ENCODE data around the gene PTPRG. TPM values are rescaled to one million over a fixed set of nuclear protein-coding genes. Genes with fewer than 3 reads are reported as not detected.

PTPRG gene
- total and polyA plus RNA-seq, 2 donors (not counting 3 experiments of a cell fraction or from before 2014, with no cell fraction given), result 8.9 to 39.1 TPM

- POLR2A ChIA-PET, result no interaction called here
- no peak for TF ChIP-seq POLR2A (IDR thresholded peaks at IDR 0.05; ENCODE audit: low read depth, low read length)
- FAIRE-seq, result no peak
Observed at GRCh38 chr3:62193586-62194345, 632.4 kb downstream of the PTPRG start.

GRCh38 chr3:62197350-62198012 lies 636.1 kb downstream of the PTPRG start:
- ChIA-PET POLR2A (no interaction called here), CTCF (interaction anchor here (3.5 kb wide), 1 partner anchor 9 kb away, joined by 26 read pairs; no protein-coding TSS in a partner anchor)
- Histone ChIP-seq H3K27me3 (ENCODE audit: control insufficient read depth in 2 of 2, insufficient read depth in 2 of 2, low read length in 2 of 2) (no peaks in the 10 kb centered on the region), H3K4me3 (replicated peaks in 1 of 3; ENCODE audit: insufficient read depth in 1 of 3, low read depth in 1 of 3, low read length in 3 of 3) (no peak overlapping the region), H3K9me3 (replicated peaks; ENCODE audit: control insufficient read depth, insufficient read depth, low read length) (no peaks in the 10 kb centered on the region), H2AFZ (ENCODE audit: low read depth, low read length) (no peak overlapping the region), H3K9me1 (replicated peaks; ENCODE audit: control insufficient read depth, extremely low read depth, insufficient read depth, low read length) (no peaks in the 10 kb centered on the region), H3K9ac (replicated peaks; ENCODE audit: extremely low read depth, insufficient read depth, low read length) (no peak overlapping the region), H3K36me3 (ENCODE audit: control insufficient read depth in 2 of 2, extremely low read depth in 1 of 2, insufficient read depth in 2 of 2, low read length in 2 of 2) (no peaks in the 10 kb centered on the region), H4K20me1 (replicated peaks; ENCODE audit: control insufficient read depth, extremely low read depth, insufficient read depth, low read length) (no peaks in the 10 kb centered on the region), H3K79me2 (ENCODE audit: control insufficient read depth, insufficient read depth, low read length) (no peaks in the 10 kb centered on the region), H3K27ac (ENCODE audit: insufficient read depth, low read depth, low read length) (no peak overlapping the region), H3K4me2 (ENCODE audit: insufficient read depth, low read length) (no peak overlapping the region), H3K4me1 (ENCODE audit: control insufficient read depth, extremely low read depth, insufficient read depth, low read length) (no peaks in the 10 kb centered on the region)
- DNase-seq (ENCODE audit: low read depth, low spot score) (no peak), FAIRE-seq (no peak)
- intact Hi-C loops (cut with micrococcal nuclease) (no loop called here), dilution Hi-C loops (cut with MboI; ENCODE audit: extremely low pct_ligation_motif_present, low sequenced_read_pairs) (no loop called here)
- TF ChIP-seq EZH2 (IDR thresholded peaks at IDR 0.05; ENCODE audit: borderline replicate concordance, low read depth, low read length, severe bottlenecking), result no peak
- no peak for TF ChIP-seq GATA2 (IDR thresholded peaks at IDR 0.05; ENCODE audit: insufficient read depth, insufficient read length, low read depth, low read length)
- no peak for TF ChIP-seq POLR2A (IDR thresholded peaks at IDR 0.05; ENCODE audit: low read depth, low read length)
- TF ChIP-seq POLR2AphosphoS5 (IDR thresholded peaks at IDR 0.05; ENCODE audit: insufficient read depth, low read depth, low read length), result no peak
- TF ChIP-seq JUN (IDR thresholded peaks at IDR 0.05; ENCODE audit: borderline replicate concordance, insufficient read depth, insufficient read length, low read depth), result no peak
- no peak for TF ChIP-seq MYC (IDR thresholded peaks at IDR 0.05; ENCODE audit: low read depth, low read length)
- TF ChIP-seq MAX (IDR thresholded peaks at IDR 0.05; ENCODE audit: insufficient read depth, insufficient read length), result no peak
- TF ChIP-seq FOS (IDR thresholded peaks at IDR 0.05; ENCODE audit: borderline replicate concordance, insufficient read depth, low read length), result no peak
- TF ChIP-seq CTCF (IDR thresholded peaks at IDR 0.05; ENCODE audit: extremely low read depth in 1 of 2, insufficient read depth in 1 of 2, low read depth in 1 of 2, low read length in 2 of 2), result no peak
- no TSS peak for BruUV-seq (replicated peaks)

More at GRCh38 chr3:62193586-62194345, 632.4 kb downstream of the PTPRG start:
- Histone ChIP-seq H3K27ac (ENCODE audit: insufficient read depth, low read depth, low read length) (no peak overlapping the region), H3K4me1 (ENCODE audit: control insufficient read depth, extremely low read depth, insufficient read depth, low read length) (no peaks in the 10 kb centered on the region), H2AFZ (ENCODE audit: low read depth, low read length) (no peak overlapping the region), H3K4me3 (replicated peaks in 1 of 3; ENCODE audit: insufficient read depth in 1 of 3, low read depth in 1 of 3, low read length in 3 of 3) (no peak overlapping the region), H3K4me2 (ENCODE audit: insufficient read depth, low read length) (no peak overlapping the region), H3K27me3 (ENCODE audit: control insufficient read depth in 2 of 2, insufficient read depth in 2 of 2, low read length in 2 of 2) (no peaks in the 10 kb centered on the region), H4K20me1 (replicated peaks; ENCODE audit: control insufficient read depth, extremely low read depth, insufficient read depth, low read length) (no peaks in the 10 kb centered on the region), H3K79me2 (ENCODE audit: control insufficient read depth, insufficient read depth, low read length) (no peaks in the 10 kb centered on the region), H3K9ac (replicated peaks; ENCODE audit: extremely low read depth, insufficient read depth, low read length) (no peak overlapping the region), H3K36me3 (ENCODE audit: control insufficient read depth in 2 of 2, extremely low read depth in 1 of 2, insufficient read depth in 2 of 2, low read length in 2 of 2) (no peaks in the 10 kb centered on the region), H3K9me3 (replicated peaks; ENCODE audit: control insufficient read depth, insufficient read depth, low read length) (no peaks in the 10 kb centered on the region), H3K9me1 (replicated peaks; ENCODE audit: control insufficient read depth, extremely low read depth, insufficient read depth, low read length) (no peaks in the 10 kb centered on the region)
- dilution Hi-C loops (cut with MboI; ENCODE audit: extremely low pct_ligation_motif_present, low sequenced_read_pairs), result no loop called here
- CTCF ChIA-PET, result no interaction called here
- intact Hi-C loops (cut with micrococcal nuclease), result no loop called here
- BruUV-seq (replicated peaks), result no TSS peak
- DNase-seq (ENCODE audit: low read depth, low spot score), result no peak
